Mesodermal cell (in vitro differentiated cells): ENCODE results near the gene RNASE1.
"Not testable (repeated sequence)": the region's sequence is repeated elsewhere in the genome, so short reads cannot be mapped to it uniquely, and the experiment has no call there.

Source experiments
- H3K27ac ChIP-seq: 2 replicates; pipeline ENCODE4 v1.7.0; 2013; ENCODE audit warnings: mild to moderate bottlenecking, low read depth, low read length, moderate library complexity; ENCODE audit not compliant: severe bottlenecking
- H3K36me3 ChIP-seq: 2 replicates; pipeline ENCODE4 v1.7.1; 2013; ENCODE audit warnings: mild to moderate bottlenecking, low read length, moderate library complexity; ENCODE audit not compliant: control insufficient read depth, insufficient read depth
- H3K4me1 ChIP-seq: one replicate; pipeline ENCODE4 v1.7.1; 2013; ENCODE audit warnings: mild to moderate bottlenecking, low read length; ENCODE audit not compliant: insufficient read depth, control insufficient read depth, poor library complexity, severe bottlenecking
- H3K4me3 ChIP-seq: 2 replicates; pipeline ENCODE4 v1.7.0; 2013; ENCODE audit warnings: low read length, control low read depth, mild to moderate bottlenecking; ENCODE audit not compliant: insufficient read depth, poor library complexity, severe bottlenecking; ENCODE audit errors: extremely low read depth
- H3K9me3 ChIP-seq: 2 replicates; pipeline ENCODE4 v1.7.1; 2013; ENCODE audit warnings: mild to moderate bottlenecking, low read length, moderate library complexity; ENCODE audit not compliant: control insufficient read depth
- WGBS, 2 experiments: methylation state at CpG; one replicate each; pipeline ENCODE4 v1.1.5; 2013; ENCODE audit warnings: missing lambda C conversion rate in 2 of 2; ENCODE audit not compliant: insufficient coverage in 2 of 2; 5-methylcytosine and 5-hydroxymethylcytosine counted together

Gene RNASE1

DNA sequence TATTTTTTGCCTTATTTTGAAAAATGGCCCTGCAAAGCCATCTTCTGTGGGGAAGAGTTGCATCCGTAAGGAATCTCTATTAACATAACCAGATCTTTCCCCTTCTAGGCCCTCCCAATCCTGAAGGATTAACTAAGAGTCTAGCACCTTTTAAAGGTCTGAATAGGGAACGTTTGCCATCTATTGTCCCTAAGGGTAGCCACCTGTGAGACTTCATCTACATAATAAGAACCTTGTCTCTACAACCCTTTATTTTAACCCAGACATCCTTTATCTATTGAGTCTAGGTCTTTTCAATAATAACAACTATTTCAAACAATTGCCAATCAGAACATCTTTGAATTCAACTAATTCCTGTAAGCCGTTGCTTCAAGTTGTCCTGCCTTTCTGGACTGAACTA is 30.0 kb downstream of the RNASE1 start:
- WGBS, 2 experiments = 66 to 76% methylated on average over 3 of the region's 3 CpGs
- no peaks in the 10 kb centered on the region for H3K36me3 ChIP-seq
- no peaks in the 10 kb centered on the region for H3K9me3 ChIP-seq
- no peaks in the 10 kb centered on the region for H3K4me1 ChIP-seq
- no peak overlapping the region for H3K4me3 ChIP-seq
- H3K27ac ChIP-seq = no peak overlapping the region

DNA sequence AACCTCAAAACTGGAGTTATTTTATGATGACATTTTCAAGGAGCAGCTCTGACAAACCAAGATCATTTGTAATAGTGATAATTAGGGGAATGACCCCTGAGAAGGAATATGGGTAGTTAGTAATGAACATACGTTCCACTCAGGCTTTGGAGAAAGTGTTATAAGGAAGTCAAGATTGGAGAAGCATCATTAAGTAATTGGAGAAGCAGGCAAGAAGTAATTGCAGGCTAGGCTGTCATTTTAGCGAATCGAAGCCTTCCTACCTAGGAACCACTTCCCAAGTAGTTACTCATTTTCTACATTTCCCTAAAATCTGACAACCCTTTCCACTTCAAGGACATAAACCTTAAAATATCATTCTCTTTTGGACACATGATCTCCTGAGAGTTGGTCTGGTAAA is 33.2 kb downstream of the RNASE1 start:
- Histone ChIP-seq H3K36me3 (no peaks in the 10 kb centered on the region), H3K4me3 (no peak overlapping the region), H3K27ac (no peak overlapping the region), H3K4me1 (no peaks in the 10 kb centered on the region), H3K9me3 (no peaks in the 10 kb centered on the region)
- WGBS, 2 experiments = 87 to 91% methylated on average over 3 of the region's 3 CpGs

DNA sequence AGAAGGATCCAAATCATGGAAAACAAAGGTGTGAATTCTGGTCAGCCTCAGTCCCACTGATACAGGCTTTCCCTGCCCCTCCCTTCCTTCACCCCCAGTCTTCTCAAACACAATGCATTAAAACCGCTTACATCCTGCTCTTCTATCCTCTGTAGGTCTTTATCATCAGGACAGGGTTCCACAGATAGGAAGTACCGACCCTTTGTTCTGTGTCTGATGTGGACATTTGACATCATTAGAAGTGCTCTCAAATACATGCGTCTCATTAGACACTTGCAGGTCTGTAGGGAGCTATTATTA is 34.1 kb downstream of the RNASE1 start:
- 88 to 92% methylated on average over 2 to 3 of the region's 3 CpGs for WGBS, 2 experiments
- H3K4me3 ChIP-seq = no peak overlapping the region
- H3K27ac ChIP-seq = no peak overlapping the region
- no peaks in the 10 kb centered on the region for H3K4me1 ChIP-seq
- no peaks in the 10 kb centered on the region for H3K9me3 ChIP-seq
- H3K36me3 ChIP-seq = no peaks in the 10 kb centered on the region

DNA sequence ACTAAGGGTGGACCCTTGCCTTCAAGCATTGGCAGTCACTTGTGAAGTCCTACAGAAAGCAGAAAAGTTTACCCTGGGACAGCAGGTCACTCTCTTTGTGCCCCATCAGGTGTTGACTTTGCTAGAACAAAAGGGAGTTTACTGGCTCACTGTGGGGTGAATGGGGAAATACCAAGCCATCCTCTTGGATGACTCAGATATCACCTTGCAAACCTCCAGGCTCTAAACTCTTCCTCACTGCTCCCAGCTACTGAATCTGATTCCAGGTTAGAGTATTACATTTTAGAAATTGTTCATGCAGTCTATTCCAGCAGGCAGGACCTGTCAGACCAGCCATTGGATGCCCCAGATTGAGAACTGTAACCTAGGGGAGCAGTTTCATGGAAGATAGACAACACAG is 41.7 kb downstream of the RNASE1 start:
- Histone ChIP-seq H3K4me3 (no peak overlapping the region), H3K9me3 (no peaks in the 10 kb centered on the region), H3K27ac (no peak overlapping the region), H3K36me3 (no peaks in the 10 kb centered on the region), H3K4me1 (no peaks in the 10 kb centered on the region)

DNA sequence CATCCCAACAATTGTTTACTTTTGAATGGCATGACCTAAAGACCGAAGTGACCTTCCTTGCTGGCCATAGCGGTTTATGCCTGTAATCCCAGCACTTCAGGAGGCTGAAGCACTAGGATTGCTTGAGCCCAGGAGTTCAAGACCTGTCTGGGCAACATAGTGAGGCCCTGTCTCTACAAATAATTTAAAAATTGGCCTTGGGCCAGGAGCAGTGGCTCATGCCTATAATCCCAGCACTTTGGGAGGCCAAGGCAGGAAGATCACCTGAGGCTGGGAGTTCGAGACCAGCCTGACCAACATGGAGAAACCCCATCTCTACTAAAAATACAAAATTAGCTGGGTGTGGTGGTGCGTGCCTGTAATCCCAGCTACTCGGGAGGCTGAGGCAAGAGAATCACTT is 43.2 kb downstream of the RNASE1 start:
- H3K4me1 ChIP-seq, H3K4me3 ChIP-seq, H3K36me3 ChIP-seq, H3K27ac ChIP-seq, H3K9me3 ChIP-seq: not testable (repeated sequence)
- 91 to 92% methylated on average over 2 of the region's 5 CpGs for WGBS, 2 experiments

DNA sequence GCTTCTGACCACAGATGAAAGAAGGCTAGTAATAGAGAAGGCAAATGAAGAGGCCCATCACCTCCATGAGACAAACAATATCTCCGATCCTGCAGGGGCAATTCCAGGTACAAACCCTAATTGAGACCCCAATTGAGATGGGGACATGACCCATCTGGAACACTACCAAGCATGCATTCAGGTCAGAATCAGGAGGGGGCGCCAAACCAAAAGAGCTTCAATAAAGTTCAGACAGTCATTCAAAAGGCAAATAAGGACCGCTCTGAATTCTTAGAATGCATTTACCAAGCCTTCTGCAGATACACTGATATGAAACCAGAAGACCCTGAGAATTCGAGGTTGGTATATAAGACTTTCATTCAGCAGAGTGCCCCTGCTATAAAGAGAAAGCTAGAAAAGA is 44.7 kb downstream of the RNASE1 start:
- 63 to 71% methylated on average over 3 to 4 of the region's 4 CpGs for whole genome bisulfite sequencing, 2 experiments
- Histone ChIP-seq H3K4me1 (no peaks in the 10 kb centered on the region), H3K27ac (no peak overlapping the region), H3K36me3 (no peaks in the 10 kb centered on the region), H3K9me3 (peaks cover 8% of the 10 kb centered on the region), H3K4me3 (no peak overlapping the region)

DNA sequence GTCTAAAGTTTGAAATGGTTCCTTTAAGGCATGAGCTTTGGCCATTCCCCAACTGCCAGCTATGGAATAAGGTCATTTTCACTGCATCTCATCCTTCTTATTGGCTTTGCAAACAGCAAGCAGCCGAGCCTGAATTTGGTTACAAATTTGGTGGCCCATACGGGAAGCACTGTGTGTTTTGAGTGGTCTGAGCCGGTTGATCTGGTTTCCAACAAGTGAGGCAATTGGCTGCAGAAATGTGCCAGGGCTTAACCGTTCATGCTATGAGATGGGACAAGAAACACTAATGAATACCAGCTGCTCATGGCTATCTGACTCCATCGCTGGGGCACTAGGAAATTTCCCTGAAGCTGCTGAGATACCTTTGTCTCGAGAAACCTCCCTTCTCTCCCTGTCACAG is 47.6 kb downstream of the RNASE1 start:
- no peaks in the 10 kb centered on the region for H3K36me3 ChIP-seq
- H3K27ac ChIP-seq = no peak overlapping the region
- H3K9me3 ChIP-seq = peaks cover 20% of the 10 kb centered on the region
- no peak overlapping the region for H3K4me3 ChIP-seq
- no peaks in the 10 kb centered on the region for H3K4me1 ChIP-seq
- 79 to 87% methylated on average over 5 to 6 of the region's 6 CpGs for WGBS, 2 experiments

DNA sequence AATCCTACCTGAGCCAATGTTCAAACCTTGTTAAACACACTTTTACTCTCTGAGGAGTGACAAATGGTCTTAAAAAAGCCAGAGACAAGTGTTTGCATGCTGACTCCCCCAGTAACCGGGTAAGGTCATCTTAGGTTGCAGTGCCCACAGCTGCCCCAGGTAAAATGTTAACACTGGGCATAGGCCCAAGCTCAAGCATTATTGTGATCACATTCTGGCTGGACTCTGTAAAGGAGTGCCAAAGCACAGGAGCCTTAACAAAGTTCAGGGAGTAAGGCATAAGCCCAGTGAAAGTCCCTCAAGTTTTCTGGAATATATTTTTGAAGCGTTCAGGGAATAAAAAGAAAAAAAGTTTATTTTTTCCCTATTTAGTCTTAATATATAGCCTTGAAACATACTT is 48.3 kb downstream of the RNASE1 start:
- no peaks in the 10 kb centered on the region for H3K4me1 ChIP-seq
- no peak overlapping the region for H3K27ac ChIP-seq
- H3K4me3 ChIP-seq = no peak overlapping the region
- H3K36me3 ChIP-seq = no peaks in the 10 kb centered on the region
- 69 to 100% methylated on average over 1 of the region's 2 CpGs for WGBS, 2 experiments
- H3K9me3 ChIP-seq = peaks cover 20% of the 10 kb centered on the region

DNA sequence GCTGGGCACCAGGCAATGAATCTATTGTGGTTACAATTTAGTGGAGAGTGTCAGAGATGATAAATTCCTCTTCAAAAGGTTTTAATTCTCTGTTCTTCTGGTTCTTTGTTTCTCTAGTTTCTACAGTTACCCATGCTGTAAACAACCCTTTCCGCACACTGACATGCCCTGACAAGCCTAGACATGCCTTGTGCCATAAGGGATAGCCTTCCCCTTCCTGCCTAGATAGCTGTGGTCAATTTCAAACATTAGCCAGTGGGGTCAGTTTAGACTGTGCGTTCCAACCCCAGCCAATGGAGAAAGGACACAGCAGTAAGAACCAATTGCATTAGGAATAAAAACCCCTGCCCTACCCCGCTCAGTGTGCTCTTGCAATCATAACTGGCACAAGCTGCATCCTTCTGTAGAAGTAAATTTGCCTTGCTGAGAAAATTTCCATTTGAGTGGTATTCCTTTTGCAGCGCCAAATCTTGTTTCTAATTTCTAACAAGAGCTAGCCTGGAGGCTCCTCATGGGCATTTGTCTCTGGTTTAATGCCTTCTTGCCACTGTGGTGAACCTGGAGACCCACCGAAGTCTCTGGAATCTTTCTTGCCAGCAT is 50.6 kb downstream of the RNASE1 start:
- 94 to 96% methylated on average over 3 to 5 of the region's 5 CpGs for WGBS, 2 experiments
- Histone ChIP-seq H3K4me1 (no peaks in the 10 kb centered on the region), H3K9me3 (peaks cover 20% of the 10 kb centered on the region), H3K27ac (no peak overlapping the region), H3K4me3 (no peak overlapping the region), H3K36me3 (no peaks in the 10 kb centered on the region)
